ENCODE measurements around the gene KIF13A.
"Not testable (repeated sequence)": the region's sequence is repeated elsewhere in the genome, so short reads cannot be mapped to it uniquely, and the experiment has no call there.

The KIF13A gene

GRCh38 chr6:17894905-17895304 lies 92.5 kb downstream of the KIF13A start:
- no peak for DNase-seq

GRCh38 chr6:17894191-17894590 lies 93.2 kb downstream of the KIF13A start:
- DNase-seq, result no peak

GRCh38 chr6:17892097-17892686 lies 95.2 kb downstream of the KIF13A start:
- DNase-seq, result no peak

GRCh38 chr6:17890309-17890708 lies 97.1 kb downstream of the KIF13A start:
- DNase-seq, result no peak

GRCh38 chr6:17889777-17890176 lies 97.7 kb downstream of the KIF13A start:
- DNase-seq, result not testable (repeated sequence)

- no peak for DNase-seq
Measured at GRCh38 chr6:17886891-17887290, 100.5 kb downstream of the KIF13A start.

GRCh38 chr6:17885889-17886576 lies 101.4 kb downstream of the KIF13A start:
- no peak for DNase-seq

- DNase-seq, result no peak
Measured at GRCh38 chr6:17884498-17885478, 102.6 kb downstream of the KIF13A start.

- no peak for DNase-seq
Measured at GRCh38 chr6:17883665-17884497, 103.6 kb downstream of the KIF13A start.

GRCh38 chr6:17881085-17881858 lies 106.2 kb downstream of the KIF13A start:
- no peak for DNase-seq

- DNase-seq, result no peak
Measured at GRCh38 chr6:17879184-17879583, 108.3 kb downstream of the KIF13A start.

- DNase-seq, result no peak
Measured at GRCh38 chr6:17878734-17879133, 108.7 kb downstream of the KIF13A start.

- DNase-seq, result no peak
Measured at GRCh38 chr6:17877895-17878440, 109.5 kb downstream of the KIF13A start.

GRCh38 chr6:17877196-17877894 lies 110.1 kb downstream of the KIF13A start:
- no peak for DNase-seq

GRCh38 chr6:17874753-17875152 lies 112.7 kb downstream of the KIF13A start:
- no peak for DNase-seq

GRCh38 chr6:17872908-17873307 lies 114.5 kb downstream of the KIF13A start:
- DNase-seq, result no peak

- DNase-seq, result no peak
Measured at GRCh38 chr6:17871836-17872235, 115.6 kb downstream of the KIF13A start.

GRCh38 chr6:17871189-17871519 lies 116.3 kb downstream of the KIF13A start:
- no peak for DNase-seq

- no peak for DNase-seq
Measured at GRCh38 chr6:17870300-17871188, 116.9 kb downstream of the KIF13A start.

GRCh38 chr6:17869753-17870050 lies 117.7 kb downstream of the KIF13A start:
- DNase-seq, result no peak
